RWPE2 (cell line): ENCODE data around the gene MELK.

ENCODE experiments used
- ATAC-seq: fragments of 200-7000 bp; cut with Tn5 transposase; 3 replicates; pipeline ENCODE4 v1.9.1; 2021; ENCODE audit warnings: low read depth
- DNase-seq: peaks from one replicate; pipeline ENCODE4 v3.0.0-alpha.2; 2020; ENCODE audit warnings: low spot score
- H3K27ac ChIP-seq: fragments of 450-650 bp; 2 replicates; pipeline ENCODE4 v1.5.1; 2017; ENCODE audit warnings: mild to moderate bottlenecking; ENCODE audit not compliant: poor library complexity, severe bottlenecking
- H3K27me3 ChIP-seq: fragments of 250-450 bp; sonication (Bioruptor Pico); 2 replicates; pipeline ENCODE4 v1.5.1; 2021; ENCODE audit warnings: mild to moderate bottlenecking, moderate library complexity; ENCODE audit not compliant: insufficient read depth, poor library complexity, severe bottlenecking
- H3K36me3 ChIP-seq: fragments of 250-450 bp; sonication (Bioruptor Pico); 2 replicates; pipeline ENCODE4 v1.5.1; 2020; ENCODE audit warnings: low read depth, mild to moderate bottlenecking, moderate library complexity
- H3K4me1 ChIP-seq: fragments of 250-450 bp; sonication (Bioruptor Pico); 2 replicates; pipeline ENCODE4 v1.5.1; 2021; ENCODE audit warnings: mild to moderate bottlenecking, moderate library complexity; ENCODE audit not compliant: insufficient read depth, poor library complexity, severe bottlenecking
- H3K4me3 ChIP-seq: fragments of 250-450 bp; sonication (Bioruptor Pico); 2 replicates; pipeline ENCODE4 v1.5.1; 2021; ENCODE audit warnings: mild to moderate bottlenecking, moderate library complexity; ENCODE audit not compliant: severe bottlenecking
- H3K9me3 ChIP-seq: fragments of 250-450 bp; sonication (Bioruptor Pico); 2 replicates; pipeline ENCODE4 v1.5.1; 2021; ENCODE audit warnings: mild to moderate bottlenecking, moderate library complexity; ENCODE audit not compliant: severe bottlenecking
- TF ChIP-seq, protein P1 (sequence below): fragments of 450-650 bp; IDR thresholded peaks from one replicate; pipeline ENCODE4 v1.5.1; 2017; ENCODE audit warnings: mild to moderate bottlenecking, moderate library complexity; ENCODE audit not compliant: poor library complexity, severe bottlenecking

Gene MELK

DNA sequence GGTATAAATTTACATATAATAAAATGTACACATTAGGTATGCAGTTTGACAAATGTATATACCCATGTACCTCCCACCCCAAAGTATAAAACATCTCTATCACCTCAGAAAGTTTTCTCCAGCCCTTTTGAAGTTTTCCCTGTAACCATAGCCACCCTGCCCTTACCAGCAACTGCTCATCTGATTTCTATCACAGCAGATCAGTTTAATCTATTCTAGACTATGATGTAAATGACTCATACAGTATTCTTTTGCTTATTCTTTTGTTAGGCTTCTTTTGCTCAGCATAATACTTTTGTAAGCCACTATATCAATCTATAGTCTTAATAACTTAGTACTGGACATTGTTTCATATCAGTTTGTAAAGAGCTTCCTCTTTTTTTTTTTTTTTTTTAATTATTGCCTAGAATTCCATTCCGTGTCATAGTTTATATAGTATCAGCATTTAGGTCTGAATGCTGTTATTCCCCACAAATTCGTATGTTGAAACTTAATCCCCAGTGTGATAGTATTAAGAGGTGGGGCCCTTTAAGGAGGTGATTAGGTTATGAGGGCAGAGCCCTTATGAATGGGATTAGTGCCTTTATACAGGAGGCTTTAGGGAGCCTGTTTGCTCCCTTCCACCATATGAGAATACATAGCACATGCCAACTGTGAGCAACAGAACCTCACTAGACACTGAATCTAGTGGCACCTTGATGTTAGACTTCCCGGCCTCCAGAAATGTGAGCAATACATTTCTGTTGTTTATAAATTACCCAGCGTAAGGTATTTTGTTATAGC lies 20.3 kb downstream of the MELK start:
- no peak overlapping the region for H3K4me3 ChIP-seq
- peaks cover 94% of the 10 kb centered on the region for H3K36me3 ChIP-seq
- H3K27me3 ChIP-seq, result no peaks in the 10 kb centered on the region
- H3K27ac ChIP-seq, result no peak overlapping the region
- ATAC-seq (no peak), DNase-seq (no peak)
- no peaks in the 10 kb centered on the region for H3K9me3 ChIP-seq
- TF ChIP-seq, protein P1, sequence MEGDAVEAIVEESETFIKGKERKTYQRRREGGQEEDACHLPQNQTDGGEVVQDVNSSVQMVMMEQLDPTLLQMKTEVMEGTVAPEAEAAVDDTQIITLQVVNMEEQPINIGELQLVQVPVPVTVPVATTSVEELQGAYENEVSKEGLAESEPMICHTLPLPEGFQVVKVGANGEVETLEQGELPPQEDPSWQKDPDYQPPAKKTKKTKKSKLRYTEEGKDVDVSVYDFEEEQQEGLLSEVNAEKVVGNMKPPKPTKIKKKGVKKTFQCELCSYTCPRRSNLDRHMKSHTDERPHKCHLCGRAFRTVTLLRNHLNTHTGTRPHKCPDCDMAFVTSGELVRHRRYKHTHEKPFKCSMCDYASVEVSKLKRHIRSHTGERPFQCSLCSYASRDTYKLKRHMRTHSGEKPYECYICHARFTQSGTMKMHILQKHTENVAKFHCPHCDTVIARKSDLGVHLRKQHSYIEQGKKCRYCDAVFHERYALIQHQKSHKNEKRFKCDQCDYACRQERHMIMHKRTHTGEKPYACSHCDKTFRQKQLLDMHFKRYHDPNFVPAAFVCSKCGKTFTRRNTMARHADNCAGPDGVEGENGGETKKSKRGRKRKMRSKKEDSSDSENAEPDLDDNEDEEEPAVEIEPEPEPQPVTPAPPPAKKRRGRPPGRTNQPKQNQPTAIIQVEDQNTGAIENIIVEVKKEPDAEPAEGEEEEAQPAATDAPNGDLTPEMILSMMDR, result no peak
- no peaks in the 10 kb centered on the region for H3K4me1 ChIP-seq

DNA sequence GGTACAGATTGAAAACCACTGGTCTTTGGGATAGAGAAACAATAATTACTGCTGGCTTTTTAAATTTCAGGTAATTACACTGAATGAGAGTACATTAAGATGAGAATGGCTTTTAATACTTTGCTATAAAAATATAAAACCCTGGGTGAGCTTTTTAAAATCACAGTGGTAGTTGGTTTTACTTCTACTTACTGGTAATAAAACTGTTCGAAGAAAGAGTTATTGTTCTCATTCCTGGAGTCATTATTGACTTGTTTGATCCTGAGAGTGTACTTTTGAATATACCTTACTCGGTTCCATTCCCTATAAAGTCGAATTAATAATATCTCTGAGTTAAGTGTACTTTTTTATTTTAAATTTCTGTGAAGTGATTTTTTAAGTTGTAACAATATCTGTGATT lies 21.5 kb downstream of the MELK start:
- TF ChIP-seq, protein P1, result no peak
- ATAC-seq, result no peak

DNA sequence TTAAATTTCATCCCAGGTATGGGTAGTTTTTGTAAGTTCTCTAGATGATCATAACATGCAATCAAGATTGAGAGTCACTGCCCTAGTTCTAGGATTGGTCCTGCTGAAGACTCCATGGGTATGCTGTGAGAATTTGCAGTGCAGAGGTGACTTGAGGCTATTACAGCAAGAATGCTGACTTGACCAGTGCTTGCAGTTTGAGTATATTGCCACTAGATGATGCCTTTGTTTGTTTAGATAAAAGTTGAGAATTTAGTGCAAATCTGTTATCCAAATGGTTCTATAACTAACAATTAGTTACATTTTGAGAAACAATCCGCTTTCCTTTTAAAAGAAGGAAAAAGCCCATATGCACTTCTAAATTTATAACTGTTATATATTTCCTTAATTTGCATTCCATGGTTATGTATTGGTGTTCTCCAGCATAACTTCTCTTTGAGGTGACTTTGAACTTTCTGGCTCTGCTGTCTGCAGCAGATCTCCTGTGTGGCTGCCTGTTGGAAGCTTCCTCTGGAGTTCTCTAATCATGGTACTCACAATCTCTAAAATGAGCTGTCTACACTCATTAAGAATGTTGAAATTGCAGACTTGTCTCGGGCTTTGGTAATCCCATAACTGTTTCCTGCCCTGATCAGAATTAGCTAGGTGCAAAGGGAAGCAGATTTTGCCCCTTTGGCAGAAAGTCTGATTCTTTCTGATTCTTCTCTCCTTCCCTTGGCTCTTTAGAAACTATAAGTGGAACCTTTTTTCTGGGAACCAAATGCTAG lies 24.9 kb downstream of the MELK start:
- Histone ChIP-seq H3K36me3 (peaks cover 94% of the 10 kb centered on the region), H3K27me3 (no peaks in the 10 kb centered on the region), H3K27ac (no peak overlapping the region), H3K9me3 (no peaks in the 10 kb centered on the region), H3K4me3 (no peak overlapping the region), H3K4me1 (no peaks in the 10 kb centered on the region)
- ATAC-seq (peak; percentile 65; the same call in 2 of the 3 replicates), DNase-seq (no peak)
- TF ChIP-seq, protein P1, result peak; percentile 60

More for the DNA sequence above, 21.5 kb downstream of the MELK start:
- Histone ChIP-seq H3K27me3 (no peaks in the 10 kb centered on the region), H3K27ac (no peak overlapping the region), H3K4me1 (no peaks in the 10 kb centered on the region), H3K4me3 (no peak overlapping the region), H3K36me3 (peaks cover 97% of the 10 kb centered on the region), H3K9me3 (no peaks in the 10 kb centered on the region)
- DNase-seq, result no peak

DNA sequence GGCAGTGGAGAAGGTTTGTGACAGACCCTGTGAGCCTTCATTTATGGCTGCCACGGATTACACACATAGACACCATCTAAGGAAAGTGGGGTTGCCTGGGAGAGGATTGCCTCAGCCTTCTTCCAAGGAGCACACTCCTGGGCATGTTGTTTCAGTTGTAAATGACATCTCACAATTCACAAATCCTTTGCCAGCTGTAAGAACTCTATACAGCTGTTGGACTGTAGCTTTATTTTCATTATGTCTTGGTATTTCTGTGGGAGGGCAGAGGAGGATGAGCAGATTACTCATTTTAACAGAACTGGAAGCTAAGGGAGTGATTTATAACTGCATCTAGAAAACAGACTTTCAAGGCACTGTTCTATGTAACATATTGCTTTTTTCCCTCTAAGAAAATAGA lies 25.6 kb downstream of the MELK start:
- no peak for DNase-seq
- Histone ChIP-seq H3K4me3 (no peak overlapping the region), H3K27me3 (no peaks in the 10 kb centered on the region), H3K36me3 (peaks cover 92% of the 10 kb centered on the region), H3K4me1 (no peaks in the 10 kb centered on the region), H3K27ac (no peak overlapping the region), H3K9me3 (no peaks in the 10 kb centered on the region)
- no peak for ATAC-seq
- TF ChIP-seq, protein P1, result no peak
